Activated CD4-positive, alpha-beta T cell treated with anti-CD3 and anti-CD28 coated beads, Interleukin-2, amount 50 U/mL, for 16 hours (primary cell): ENCODE data around the gene NCF4.

Experiments
- DNase-seq: peaks from one replicate; pipeline ENCODE4 v3.0.0-alpha.2; 2020

Gene NCF4

GRCh38 chr22:36838119-36839030 is 22.4 kb upstream of the NCF4 start:
- DNase-seq, result no peak

GRCh38 chr22:36839356-36840073 is 21.3 kb upstream of the NCF4 start:
- no peak for DNase-seq

- DNase-seq, result no peak
Measured at GRCh38 chr22:36840106-36840505, 20.7 kb upstream of the NCF4 start.

- no peak for DNase-seq
Measured at GRCh38 chr22:36846271-36846670, 14.5 kb upstream of the NCF4 start.

- no peak for DNase-seq
Measured at GRCh38 chr22:36846949-36847348, 13.9 kb upstream of the NCF4 start.

GRCh38 chr22:36850056-36850455 is 10.8 kb upstream of the NCF4 start:
- no peak for DNase-seq

- DNase-seq, result no peak
Measured at GRCh38 chr22:36850682-36851081, 10.1 kb upstream of the NCF4 start.

GRCh38 chr22:36852056-36852973 is 8.5 kb upstream of the NCF4 start:
- DNase-seq, result no peak

GRCh38 chr22:36853407-36854099 is 7.3 kb upstream of the NCF4 start:
- DNase-seq, result peak; percentile 93

- no peak for DNase-seq
Measured at GRCh38 chr22:36855478-36855877, 5.3 kb upstream of the NCF4 start.

- peak; percentile 93 for DNase-seq
Measured at GRCh38 chr22:36856121-36856791, 4.5 kb upstream of the NCF4 start.

- DNase-seq, result no peak
Measured at GRCh38 chr22:36856792-36857135, 4.0 kb upstream of the NCF4 start.

- DNase-seq, result no peak
Measured at GRCh38 chr22:36858156-36858555, 2.6 kb upstream of the NCF4 start.

- DNase-seq, result no peak
Measured at GRCh38 chr22:36858966-36859365, 1.8 kb upstream of the NCF4 start.

- no peak for DNase-seq
Measured at GRCh38 chr22:36860017-36860416, 789 bp upstream of the NCF4 start.

- DNase-seq, result no peak
Measured at GRCh38 chr22:36860438-36860820, 377 bp upstream of the NCF4 start.

- peak; percentile 31 for DNase-seq
Measured at GRCh38 chr22:36862251-36863242, 1.7 kb downstream of the NCF4 start.

- no peak for DNase-seq
Measured at GRCh38 chr22:36863281-36863680, 2.5 kb downstream of the NCF4 start.

- no peak for DNase-seq
Measured at GRCh38 chr22:36863979-36864378, 3.2 kb downstream of the NCF4 start.

- DNase-seq, result no peak
Measured at GRCh38 chr22:36864454-36865215, 3.8 kb downstream of the NCF4 start.
